Urinary bladder (tissue), 4 donors: ENCODE data around the gene STMN1. TPM values are rescaled to one million over a fixed set of nuclear protein-coding genes. Genes with fewer than 3 reads are reported as not detected.

Experiments
- DNase-seq: peaks from one replicate; pipeline ENCODE4 v3.0.0-alpha.2; 2015; ENCODE audit errors: extremely low spot score
- H3K27ac ChIP-seq: one replicate; pipeline ENCODE4 v1.5.1; 2013; ENCODE audit warnings: low read depth, mild to moderate bottlenecking, moderate library complexity
- H3K36me3 ChIP-seq: one replicate; pipeline ENCODE4 v1.6.1; 2013; ENCODE audit warnings: mild to moderate bottlenecking, moderate library complexity; ENCODE audit not compliant: insufficient read depth
- H3K4me1 ChIP-seq: one replicate; pipeline ENCODE4 v1.6.1; 2013; ENCODE audit warnings: mild to moderate bottlenecking, moderate library complexity; ENCODE audit not compliant: insufficient read depth
- H3K4me3 ChIP-seq: one replicate; pipeline ENCODE4 v1.5.1; 2013; ENCODE audit warnings: low read depth, low read length
- WGBS: extraction: QIAGEN DNeasy Blood & Tissue Kit; methylation state at CpG from one replicate; pipeline ENCODE4 v1.1.7; 2013; 5-methylcytosine and 5-hydroxymethylcytosine counted together
- polyA plus RNA-seq: library from polyadenylated mRNA; stranded (reverse); fragments of 200-250 nt; gene quantifications from one replicate; pipeline ENCODE4 v1.2.3, GENCODE V29; 2013
- small RNA-seq: library from RNA; depleted of rRNA; stranded (forward); fragments of <200 nt; gene quantifications from one replicate; pipeline ENCODE3, GENCODE V24; 2014
- total RNA-seq: library from RNA; depleted of rRNA; stranded (reverse); fragments of >200 nt; gene quantifications from one replicate; pipeline ENCODE4 v1.2.3, GENCODE V29; 2014
- donor health status: healthy with polysubstance abuse.
- donor health status: healthy.

The STMN1 gene
- total and polyA plus RNA-seq, 2 donors, result 49.4 to 67.9 TPM

DNA sequence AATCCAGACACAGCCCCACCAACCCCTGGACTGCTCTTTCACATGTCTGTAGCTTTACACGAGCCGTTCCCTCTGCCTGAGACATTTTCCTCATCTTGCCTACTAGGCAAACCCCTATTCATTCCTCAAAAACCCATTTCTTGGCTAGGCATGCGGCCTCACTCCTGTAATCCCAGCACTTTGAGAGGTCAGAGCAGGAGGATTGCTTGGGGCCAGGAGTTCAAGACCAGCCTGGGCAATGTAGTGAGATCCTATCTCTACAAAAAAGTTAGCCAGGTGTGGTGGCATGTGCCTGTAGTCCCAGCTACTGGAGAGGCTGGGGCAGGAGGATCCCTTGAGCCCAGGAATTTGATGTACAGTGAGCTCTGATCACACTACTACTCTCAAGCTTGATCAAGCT is 41.8 kb downstream of the STMN1 start:
- Histone ChIP-seq H3K4me1 (no peaks in the 10 kb centered on the region), H3K36me3 (no peaks in the 10 kb centered on the region), H3K4me3 (no peak overlapping the region), H3K27ac (no peak overlapping the region)
- DNase-seq, result no peak
- 87% methylated on average over 3 of the region's 3 CpGs for WGBS

DNA sequence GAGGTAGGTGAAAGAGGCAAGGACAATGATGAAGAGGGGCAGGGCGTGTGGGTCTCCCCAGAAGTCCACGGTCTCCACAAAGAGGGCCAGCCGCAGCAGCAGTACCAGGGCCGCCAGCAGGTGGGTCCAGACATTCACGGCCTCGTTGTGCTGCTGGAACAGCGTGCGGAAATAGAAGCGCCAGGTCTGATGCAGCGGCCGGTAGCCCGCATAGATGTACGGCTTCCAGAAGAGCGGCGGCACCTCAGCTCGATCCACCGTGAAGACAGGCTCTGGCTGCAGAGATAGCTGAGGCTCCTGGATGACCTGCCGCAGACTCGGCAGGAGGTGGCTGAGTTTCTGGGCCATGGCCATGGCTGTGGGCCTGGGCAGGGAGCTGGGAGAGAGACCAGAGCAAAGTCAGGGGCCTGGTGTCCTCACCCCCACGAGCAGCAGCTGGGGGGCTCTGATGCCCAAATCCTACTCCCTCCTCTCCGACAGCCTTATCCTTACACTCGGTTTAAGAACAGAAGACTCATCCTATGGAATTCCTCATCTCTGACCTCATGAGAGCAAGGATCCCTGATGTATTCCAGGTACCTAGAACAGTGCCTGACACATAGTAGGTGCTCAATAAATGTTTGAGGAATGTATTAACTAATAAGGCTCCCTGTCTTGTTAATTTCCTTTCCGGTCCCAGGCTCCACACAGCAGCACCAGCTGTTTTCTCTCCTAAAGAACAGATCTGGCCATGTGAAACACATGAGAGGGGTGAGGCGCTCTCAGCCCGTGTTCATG is 42.5 kb downstream of the STMN1 start:
- no peak for DNase-seq

DNA sequence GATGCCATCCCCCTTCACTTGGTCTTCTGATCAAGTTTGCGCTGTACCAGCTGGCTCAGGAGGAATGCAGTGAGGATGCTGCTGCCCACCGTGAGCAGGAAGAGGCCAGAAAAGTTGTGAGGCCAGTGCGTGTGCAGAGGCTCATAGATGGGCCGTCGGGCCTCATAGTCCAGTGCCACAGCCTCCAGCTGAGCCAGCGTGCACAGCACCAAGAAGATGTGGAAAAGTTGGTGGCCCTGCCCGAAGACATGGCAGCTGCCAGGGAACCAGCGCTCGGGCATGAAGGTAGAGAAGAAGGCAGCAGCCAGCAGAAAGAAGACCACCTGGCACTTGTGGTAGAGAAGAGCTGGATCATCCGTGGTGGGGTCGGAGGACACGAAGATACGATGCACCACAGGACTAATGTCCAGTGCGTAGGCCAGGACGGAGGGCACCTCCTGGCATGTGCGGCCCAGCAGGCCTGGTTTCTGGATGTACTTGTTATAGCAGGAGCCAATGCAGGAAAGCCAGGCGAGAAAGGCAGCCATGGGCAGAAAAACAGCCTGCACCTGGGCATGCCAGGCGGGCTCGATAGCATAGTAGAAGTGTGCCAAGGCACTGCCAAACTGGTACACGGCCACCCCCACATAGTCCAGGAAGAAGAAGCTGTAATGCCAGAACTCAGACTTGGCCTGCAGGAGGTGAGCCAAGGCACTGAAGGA is 43.3 kb downstream of the STMN1 start:
- H3K4me3 ChIP-seq, result no peak overlapping the region
- 92% methylated on average over 20 of the region's 20 CpGs for WGBS
- H3K36me3 ChIP-seq, result no peaks in the 10 kb centered on the region
- H3K27ac ChIP-seq, result no peak overlapping the region
- no peaks in the 10 kb centered on the region for H3K4me1 ChIP-seq
- DNase-seq, result no peak

More for the DNA sequence above, 42.5 kb downstream of the STMN1 start:
- H3K36me3 ChIP-seq, result no peaks in the 10 kb centered on the region
- 90% methylated on average over 25 of the region's 25 CpGs for WGBS
- H3K4me1 ChIP-seq, result no peaks in the 10 kb centered on the region
- H3K27ac ChIP-seq, result no peak overlapping the region
- no peak overlapping the region for H3K4me3 ChIP-seq

DNA sequence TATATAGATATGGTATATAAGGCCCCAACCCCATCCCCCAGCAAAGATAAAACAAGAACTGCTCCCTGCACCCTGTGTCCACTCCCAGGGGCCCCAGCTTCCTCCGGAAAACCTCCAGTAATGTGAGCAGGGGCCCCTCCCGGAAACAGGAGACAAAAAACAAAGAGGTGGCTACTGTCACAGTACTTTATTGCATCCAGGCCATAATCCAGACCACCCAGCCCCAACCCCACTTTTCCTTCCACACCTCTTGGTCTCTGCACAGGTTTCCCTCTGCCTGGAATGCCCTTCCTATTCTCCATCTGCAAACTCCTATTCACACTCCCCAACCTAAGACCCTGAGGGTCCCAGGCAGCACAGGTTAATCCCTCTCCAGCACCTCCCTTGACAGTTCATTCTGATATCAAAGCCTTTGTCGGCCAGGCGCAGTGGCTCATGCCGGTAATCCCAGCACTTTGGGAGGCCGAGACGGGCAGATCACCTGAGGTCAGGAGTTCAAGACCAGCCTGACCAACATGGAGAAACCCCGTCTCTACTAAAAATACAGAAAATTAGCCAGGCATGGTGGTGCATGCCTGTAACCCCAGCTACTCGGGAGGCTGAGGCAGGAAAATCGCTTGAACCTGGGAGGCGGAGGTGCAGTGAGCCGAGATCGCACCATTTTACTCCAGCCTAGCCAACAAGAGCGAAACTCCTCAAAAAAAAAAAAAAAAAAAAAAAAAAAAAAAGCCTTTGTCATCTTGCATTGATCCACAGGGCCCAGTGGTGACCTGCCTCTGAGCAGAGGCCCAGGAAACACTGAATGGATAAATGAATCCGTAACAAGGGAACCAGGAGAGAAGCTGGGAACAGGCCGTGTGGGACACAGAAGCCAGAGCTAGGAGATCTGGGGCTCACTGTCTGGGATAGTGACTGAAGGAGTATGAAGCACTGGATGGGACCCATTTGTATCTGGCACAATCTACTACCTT is 44.6 kb downstream of the STMN1 start:
- Histone ChIP-seq H3K36me3 (no peaks in the 10 kb centered on the region), H3K4me3 (no peak overlapping the region), H3K4me1 (no peaks in the 10 kb centered on the region), H3K27ac (no peak overlapping the region)
- no peak for DNase-seq
- 78% methylated on average over 16 of the region's 16 CpGs for WGBS

DNA sequence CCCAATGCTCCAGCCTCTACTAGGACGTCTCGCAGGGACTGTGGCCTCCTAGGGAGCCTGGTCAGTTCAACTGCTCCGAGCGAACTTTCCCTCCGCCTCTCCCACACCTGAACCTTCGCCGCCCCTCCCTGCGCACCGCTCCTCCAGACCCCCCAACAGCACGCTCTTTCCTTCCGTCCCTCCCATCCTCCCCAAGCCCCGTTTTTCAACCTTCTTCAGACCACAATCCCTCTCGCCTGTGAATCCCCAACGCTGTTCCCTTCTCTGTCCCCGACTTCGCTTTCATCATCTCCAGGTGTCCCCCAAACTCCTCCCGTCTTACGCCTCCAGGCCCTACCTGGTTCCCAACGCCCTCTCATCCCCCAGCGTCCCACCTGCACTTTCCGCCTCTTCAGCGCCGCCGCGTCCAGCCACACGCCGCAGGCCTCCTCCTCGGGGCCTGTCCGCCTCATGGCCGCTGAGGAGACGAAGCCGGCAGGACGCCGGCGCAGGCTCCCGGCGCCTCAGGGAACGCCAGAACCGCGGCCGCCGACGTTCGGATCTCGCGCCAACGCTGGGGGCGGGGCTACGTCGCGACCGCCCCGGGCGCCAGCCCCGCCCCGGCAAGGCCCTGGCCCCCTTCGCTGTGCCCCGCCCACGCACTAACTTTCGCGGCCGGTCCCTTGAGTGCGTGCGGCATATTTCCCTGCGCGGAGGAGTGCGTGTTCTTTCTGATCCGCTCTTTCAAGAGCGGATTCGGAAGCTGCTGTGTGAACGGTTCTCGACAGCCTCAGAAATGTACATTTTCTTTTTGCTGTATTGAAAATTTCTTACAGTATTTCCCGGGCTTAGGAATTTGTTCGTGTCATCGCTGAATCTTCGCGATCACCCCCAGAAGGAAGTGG is 47.1 kb downstream of the STMN1 start, which contains the start of gene AUNIP:
AUNIP (minus strand) TSS at position 552 of the 884 bp plus-strand sequence; CDS start at position 452, 100 bp downstream.
- Histone ChIP-seq H3K4me3 (peak within 1 kb of the TSS; percentile 47), H3K36me3 (no peaks in the 10 kb centered on the region), H3K4me1 (no peaks in the 10 kb centered on the region), H3K27ac (peak within 1 kb of the TSS; percentile 43)
- DNase-seq, result no peak
- 1% methylated on average over 77 of the region's 77 CpGs for WGBS

DNA sequence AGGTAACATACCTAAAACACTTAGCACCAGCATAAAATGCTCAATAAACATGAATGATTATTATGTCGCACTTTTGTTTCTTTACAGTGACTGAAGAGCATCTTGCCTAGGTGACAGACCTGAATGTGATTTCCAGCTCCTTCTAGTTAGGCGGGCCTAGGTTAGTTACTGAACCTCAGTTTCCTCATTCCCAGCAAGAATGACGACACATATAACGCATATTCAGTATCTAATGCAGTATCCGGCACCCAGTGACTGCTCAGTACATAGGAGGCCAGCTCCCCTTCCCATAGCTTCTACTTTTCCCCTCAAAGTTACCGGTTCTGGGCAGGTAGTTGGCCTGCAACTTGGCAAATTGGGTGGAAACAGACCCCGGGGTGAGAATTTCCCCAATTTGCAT is 47.7 kb downstream of the STMN1 start:
- WGBS, result 48% methylated on average over 7 of the region's 7 CpGs

DNA sequence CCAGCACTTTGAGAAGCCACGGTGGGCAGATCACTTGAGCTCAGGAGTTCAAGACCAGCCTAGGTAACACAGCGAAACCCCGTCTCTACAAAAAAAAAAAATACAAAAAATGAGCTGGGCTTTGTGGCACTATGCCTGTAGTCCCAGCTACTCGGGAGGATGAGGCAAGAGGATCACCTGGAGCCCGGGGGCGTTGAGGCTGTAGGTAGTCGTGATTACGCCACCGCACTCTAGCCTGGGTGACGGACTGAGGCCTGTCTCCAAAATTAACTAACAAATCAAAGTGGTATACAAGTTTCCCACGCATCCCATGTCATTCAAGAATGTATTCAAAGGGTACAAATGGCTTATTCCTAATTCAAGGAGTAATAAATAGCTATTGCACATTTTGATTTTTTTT is 49.4 kb downstream of the STMN1 start:
- Histone ChIP-seq H3K36me3 (no peaks in the 10 kb centered on the region), H3K4me3 (no peak overlapping the region), H3K4me1 (no peaks in the 10 kb centered on the region), H3K27ac (no peak overlapping the region)
- DNase-seq, result no peak
- WGBS, result 93% methylated on average over 11 of the region's 11 CpGs

More for the DNA sequence above, 47.7 kb downstream of the STMN1 start:
- DNase-seq, result no peak
- no peaks in the 10 kb centered on the region for H3K36me3 ChIP-seq
- no peaks in the 10 kb centered on the region for H3K4me1 ChIP-seq
- no peak overlapping the region for H3K4me3 ChIP-seq
- H3K27ac ChIP-seq, result no peak overlapping the region

DNA sequence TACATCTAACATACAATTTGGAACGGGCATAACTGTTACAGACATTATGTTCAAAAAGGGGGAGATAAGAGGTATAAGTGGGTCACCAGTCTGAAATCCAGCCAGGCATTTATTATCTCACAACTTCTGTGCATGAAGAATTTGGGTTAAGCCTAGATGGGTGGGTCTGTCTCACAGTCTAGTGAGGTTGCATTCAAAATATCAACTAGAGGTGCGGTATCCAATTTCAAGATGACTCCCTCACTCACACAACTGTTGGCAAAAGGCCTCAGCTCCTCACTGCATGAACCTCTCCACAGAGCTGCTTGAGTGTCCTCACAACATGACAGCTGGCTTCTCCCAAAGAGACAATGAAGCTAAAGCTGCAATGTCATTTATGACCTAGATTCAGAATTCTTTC is 51.7 kb downstream of the STMN1 start:
- Histone ChIP-seq H3K36me3 (no peaks in the 10 kb centered on the region), H3K4me1 (no peaks in the 10 kb centered on the region), H3K27ac (no peak overlapping the region), H3K4me3 (no peak overlapping the region)
- 92% methylated on average over 2 of the region's 2 CpGs for WGBS
- no peak for DNase-seq

Small RNAs within 50 kb of the gene (small RNA-seq; reads per million reads assigned to genes)
- gene AL033528.1 (not detected), gene RF00019 (not detected), gene SNRPFP2 (not detected)

Other genes with a start within 250 kb of the STMN1 start
- 24.6 TPM for gene SELENON, start 106.2 kb downstream of the STMN1 start, total RNA-seq
- 64.0 TPM for gene SELENON, start 106.2 kb downstream of the STMN1 start, polyA plus RNA-seq
- 23.7 TPM for gene MTFR1L, start 86.5 kb downstream of the STMN1 start, total RNA-seq
- 95.3 TPM for gene MTFR1L, start 86.5 kb downstream of the STMN1 start, polyA plus RNA-seq
- 1.4 TPM for gene AUNIP, start 47.0 kb downstream of the STMN1 start, total RNA-seq
- gene AUNIP, start 47.0 kb downstream of the STMN1 start, polyA plus RNA-seq, result 0.11 TPM
- gene PAQR7, start 30.7 kb downstream of the STMN1 start, total RNA-seq, result 10.4 TPM
- gene PAQR7, start 30.7 kb downstream of the STMN1 start, polyA plus RNA-seq, result 13.4 TPM
- 10.0 TPM for gene PAFAH2, start 91.6 kb upstream of the STMN1 start, total RNA-seq
- gene PAFAH2, start 91.6 kb upstream of the STMN1 start, polyA plus RNA-seq, result 7.4 TPM
- gene EXTL1, start 115.4 kb upstream of the STMN1 start, total RNA-seq, result 2.3 TPM
- 0.58 TPM for gene EXTL1, start 115.4 kb upstream of the STMN1 start, polyA plus RNA-seq
- gene SLC30A2, start 139.7 kb upstream of the STMN1 start, total RNA-seq, result 1.7 TPM
- 0.24 TPM for gene SLC30A2, start 139.7 kb upstream of the STMN1 start, polyA plus RNA-seq
- 1.8 TPM for gene TRIM63, start 161.2 kb upstream of the STMN1 start, total RNA-seq
- 10.2 TPM for gene TRIM63, start 161.2 kb upstream of the STMN1 start, polyA plus RNA-seq
- 18.6 TPM for gene PDIK1L, start 205.4 kb upstream of the STMN1 start, total RNA-seq
- 4.4 TPM for gene PDIK1L, start 205.4 kb upstream of the STMN1 start, polyA plus RNA-seq